Naive thymus-derived CD4-positive, alpha-beta T cell (primary cell): ENCODE data around the gene GPR153. TPM values are rescaled to one million over a fixed set of nuclear protein-coding genes. Genes with fewer than 3 reads are reported as not detected.
A peak's percentile ranks its signal among the peaks of the same experiment; 100 is the strongest.
"Not testable (repeated sequence)": the region's sequence is repeated elsewhere in the genome, so short reads cannot be mapped to it uniquely, and the experiment has no call there.

Experiments used
- ATAC-seq: fragments of 150-1000 bp; cut with Tn5 transposase; 2 replicates; pipeline ENCODE4 v1.10.0; 2021; ENCODE audit warnings: mild to moderate bottlenecking, moderate library complexity
- CTCF ChIA-PET: fragments of 350-600 bp; sonication (Branson Sonifier 250); formaldehyde crosslinking; loops from one replicate; lab custom pipeline; 2021; ENCODE audit warnings: antibody characterized with exemption; lab: Charles Lee
- POLR2A ChIA-PET: fragments of 350-600 bp; sonication (Branson Sonifier 250); formaldehyde crosslinking; loops from one replicate; lab custom pipeline; 2021; ENCODE audit warnings: antibody characterized with exemption, inconsistent platforms; lab: Charles Lee
- DNase-seq, 9 donors: peaks; one replicate each; pipeline versions ENCODE4 v3.0.0 to v3.0.0-alpha.2; 2020 to 2022; ENCODE audit warnings: mixed read lengths in 1 of 9
- H3K27ac ChIP-seq: one replicate; pipeline ENCODE4 v1.7.0; 2013; ENCODE audit warnings: mild to moderate bottlenecking, low read depth, low read length, moderate library complexity
- H3K27me3 ChIP-seq, 2 donors: one replicate each; pipeline ENCODE4 v1.7.0; 2013; ENCODE audit warnings: low read length in 2 of 2, mild to moderate bottlenecking in 2 of 2, moderate library complexity in 2 of 2; ENCODE audit not compliant: control insufficient read depth in 2 of 2, insufficient read depth in 2 of 2
- H3K36me3 ChIP-seq, 3 experiments: 1 replicate in 2 of 3; 2 replicates in 1 of 3; pipeline ENCODE4 v1.7.0; 2013; ENCODE audit warnings: low read length in 3 of 3, mild to moderate bottlenecking in 3 of 3, moderate library complexity in 1 of 3; ENCODE audit not compliant: insufficient read depth in 3 of 3, control insufficient read depth in 2 of 3
- H3K4me1 ChIP-seq, 2 donors: one replicate each; pipeline ENCODE4 v1.7.0; 2013; ENCODE audit warnings: low read length in 2 of 2, mild to moderate bottlenecking in 2 of 2, moderate library complexity in 1 of 2; ENCODE audit not compliant: control insufficient read depth in 2 of 2, insufficient read depth in 2 of 2
- H3K4me3 ChIP-seq: 2 replicates; pipeline ENCODE4 v1.7.0; 2013; ENCODE audit warnings: mild to moderate bottlenecking, low read length
- H3K9me3 ChIP-seq, 3 experiments: 1 replicate in 2 of 3; 2 replicates in 1 of 3; pipeline ENCODE4 v1.7.0; 2013; ENCODE audit warnings: low read length in 3 of 3; ENCODE audit not compliant: control insufficient read depth in 2 of 3
- H3K27ac Mint-ChIP-seq, 9 donors: one replicate each; pipeline ENCODE4 v1.8.0; 2020 to 2022; ENCODE audit warnings: mixed read lengths in 9 of 9, mild to moderate bottlenecking in 8 of 9, moderate library complexity in 5 of 9, inconsistent platforms in 2 of 9
- H3K27me3 Mint-ChIP-seq, 5 donors: one replicate each; pipeline ENCODE4 v1.8.0; 2021 to 2022; ENCODE audit warnings: mixed read lengths in 5 of 5, mild to moderate bottlenecking in 1 of 5
- H3K36me3 Mint-ChIP-seq, 5 donors: one replicate each; pipeline ENCODE4 v1.8.0; 2020 to 2022; ENCODE audit warnings: mixed read lengths in 5 of 5, mild to moderate bottlenecking in 3 of 5, inconsistent platforms in 1 of 5
- H3K4me1 Mint-ChIP-seq, 7 donors: one replicate each; pipeline ENCODE4 v1.8.0; 2020 to 2022; ENCODE audit warnings: mixed read lengths in 7 of 7, mild to moderate bottlenecking in 3 of 7, inconsistent platforms in 1 of 7
- H3K4me3 Mint-ChIP-seq, 10 donors: one replicate each; pipeline ENCODE4 v1.8.0; 2020 to 2022; ENCODE audit warnings: mild to moderate bottlenecking in 10 of 10, mixed read lengths in 10 of 10, moderate library complexity in 6 of 10, inconsistent platforms in 2 of 10
- H3K9me3 Mint-ChIP-seq, 11 donors: one replicate each; pipeline ENCODE4 v1.8.0; 2020 to 2022; ENCODE audit warnings: mixed read lengths in 11 of 11, mild to moderate bottlenecking in 4 of 11, inconsistent platforms in 1 of 11, moderate library complexity in 1 of 11
- intact Hi-C, 2 donors: fragments of 100-400 bp; cut with micrococcal nuclease; formaldehyde crosslinking; loops; one replicate each; pipeline ENCODE4 v1.15.1; 2023
- polyA plus RNA-seq, 2 donors: library from polyadenylated mRNA; unstranded; fragments of 300-500 nt; fragmentation: Illumina TruSeq; gene quantifications; one replicate each; pipeline ENCODE4 v1.2.3, GENCODE V29; 2021
- total RNA-seq, 6 experiments: library from RNA in 5 of 6; stranded (reverse) in 5 of 6; gene quantifications; 1 replicate in 5 of 6; 2 replicates in 1 of 6; pipeline ENCODE4 v1.2.3 and lab custom pipeline; 2021 to 2026

The GPR153 gene
- 1 to 10 TPM in 2 of 5 experiments, under 1 TPM in 3; 0.27 to 2.9 (median 0.59) TPM for total RNA-seq
- polyA plus RNA-seq = not detected
- 0.67 reads per million for total RNA-seq (lab: John Stamatoyannopoulos, UW)

DNA sequence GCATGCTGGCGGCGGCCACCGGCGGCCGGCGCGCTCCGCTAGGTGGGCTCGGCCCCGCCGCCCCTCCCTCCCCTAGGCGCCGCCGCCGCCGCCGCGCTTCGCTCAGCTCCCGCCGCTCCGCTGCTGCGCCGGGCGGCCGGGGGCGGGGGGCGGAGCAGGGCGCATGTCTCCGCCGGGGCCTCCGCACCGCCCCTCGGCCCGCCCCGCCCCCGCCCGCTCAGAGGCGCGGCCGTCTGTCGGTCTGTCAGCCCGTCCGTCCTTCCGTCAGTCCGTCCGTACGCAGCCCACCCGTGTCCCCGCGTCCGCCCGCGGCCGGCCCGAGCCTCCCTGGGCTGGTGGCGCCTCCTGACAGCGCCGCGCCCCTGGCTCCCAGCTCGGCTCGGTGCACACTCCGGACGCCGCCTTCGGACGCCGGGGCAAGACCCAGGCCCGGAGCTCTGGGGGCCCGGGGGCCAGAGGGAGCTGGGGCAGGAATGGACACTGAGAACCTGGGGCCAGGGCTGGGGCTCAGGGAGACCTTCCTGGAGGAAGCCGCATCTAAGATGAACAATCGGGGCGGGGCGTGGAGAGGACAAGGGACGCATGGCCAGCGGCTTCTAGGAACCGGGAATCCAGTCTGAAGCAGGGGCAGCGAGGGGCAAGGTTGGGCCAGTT is at the start of gene GPR153:
Gene GPR153, minus strand, starts transcription at position 138 of the 654 bp plus-strand sequence. CDS start 6,193 bp downstream, outside the sequence.
- Histone ChIP-seq H3K9me3 (no peaks in the 10 kb centered on the region), H3K36me3 (no peaks in the 10 kb centered on the region), H3K27me3 (no peaks in the 10 kb centered on the region), H3K27ac (no peak within 1 kb of the TSS), H3K4me3 (peak within 1 kb of the TSS; percentile 16), H3K4me1 (peaks cover 0 to 5% of the 10 kb centered on the region in 2 donors)
- Mint-ChIP-seq H3K36me3 (no peaks in the 10 kb centered on the region), H3K4me1 (peaks cover 0 to 8% (median 1%) of the 10 kb centered on the region in 7 donors), H3K9me3 (peaks cover 0 to 3% (median 0%) of the 10 kb centered on the region in 11 donors), H3K27me3 (peaks cover 0 to 26% (median 3%) of the 10 kb centered on the region in 5 donors), H3K27ac (peak within 1 kb of the TSS in 1 of 9 donors; percentile 49), H3K4me3 (peak within 1 kb of the TSS; percentile 42 to 86 (median 72))
- POLR2A ChIA-PET = no interaction called here
- ATAC-seq (peak; percentile 72), DNase-seq (peak in 3 of 9 donors; percentile 26 to 76 (median 48))
- CTCF ChIA-PET = no interaction called here
- intact Hi-C loops = loop anchor here in 1 of 2 donors (1.0 kb wide), 1 partner anchor 15 kb away; no protein-coding TSS in a partner anchor

GRCh38 chr1:6310116-6310848 is 49.4 kb upstream of the GPR153 start:
- peak overlapping the region in 1 of 9 donors; percentile 24 for H3K27ac Mint-ChIP-seq
- H3K9me3 Mint-ChIP-seq = peaks cover 0 to 10% (median 0%) of the 10 kb centered on the region in 11 donors
- CTCF ChIA-PET = no interaction called here
- no peaks in the 10 kb centered on the region for H3K36me3 ChIP-seq
- no peaks in the 10 kb centered on the region for H3K4me1 ChIP-seq
- no peaks in the 10 kb centered on the region for H3K9me3 ChIP-seq
- H3K27me3 ChIP-seq = no peaks in the 10 kb centered on the region
- ATAC-seq = no peak
- no peak for DNase-seq
- peaks cover 0 to 28% (median 5%) of the 10 kb centered on the region in 5 donors for H3K36me3 Mint-ChIP-seq
- H3K4me1 Mint-ChIP-seq = peaks cover 0 to 4% (median 0%) of the 10 kb centered on the region in 7 donors
- POLR2A ChIA-PET = no interaction called here
- no peak overlapping the region for H3K4me3 Mint-ChIP-seq
- H3K27ac ChIP-seq = no peak overlapping the region
- no peaks in the 10 kb centered on the region for H3K27me3 Mint-ChIP-seq
- intact Hi-C loops = no loop called here
- H3K4me3 ChIP-seq = no peak overlapping the region

DNA sequence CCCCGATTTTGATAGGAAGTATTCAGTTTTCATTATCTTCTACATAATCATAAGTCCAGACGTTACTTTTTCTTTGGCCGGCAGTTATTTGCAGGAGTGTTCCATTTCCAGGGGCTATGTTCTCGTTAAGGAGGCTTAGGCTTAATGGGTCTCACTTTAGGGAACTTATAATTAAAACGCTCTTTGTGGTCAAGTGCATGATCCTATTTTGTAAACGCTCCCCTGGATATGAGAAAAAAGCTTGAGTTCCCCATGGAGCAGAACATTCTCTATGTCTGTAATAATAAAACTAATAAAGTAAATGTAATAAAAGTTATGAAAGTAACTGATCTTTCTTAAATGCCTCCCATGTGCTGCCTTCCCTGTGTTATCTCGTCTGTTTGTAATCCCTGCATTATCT is 48.7 kb upstream of the GPR153 start:
- peaks cover 0 to 4% (median 0%) of the 10 kb centered on the region in 7 donors for H3K4me1 Mint-ChIP-seq

GRCh38 chr1:6308449-6308848 is 47.6 kb upstream of the GPR153 start:
- ATAC-seq (no peak), DNase-seq (no peak)
- no peak overlapping the region for H3K27ac ChIP-seq
- Mint-ChIP-seq H3K27me3 (no peaks in the 10 kb centered on the region), H3K4me3 (no peak overlapping the region), H3K36me3 (peaks cover 0 to 28% (median 5%) of the 10 kb centered on the region in 5 donors), H3K9me3 (peaks cover 0 to 10% (median 0%) of the 10 kb centered on the region in 11 donors), H3K27ac (peak overlapping the region in 1 of 9 donors; percentile 25), H3K4me1 (peaks cover 0 to 2% (median 0%) of the 10 kb centered on the region in 7 donors)
- H3K4me1 ChIP-seq = no peaks in the 10 kb centered on the region
- H3K27me3 ChIP-seq = no peaks in the 10 kb centered on the region
- H3K4me3 ChIP-seq = no peak overlapping the region
- POLR2A ChIA-PET = no interaction called here
- CTCF ChIA-PET = no interaction called here
- intact Hi-C loops = no loop called here
- H3K36me3 ChIP-seq = no peaks in the 10 kb centered on the region
- H3K9me3 ChIP-seq = no peaks in the 10 kb centered on the region

More for the DNA sequence above, 48.7 kb upstream of the GPR153 start:
- no peaks in the 10 kb centered on the region for H3K27me3 Mint-ChIP-seq
- no peaks in the 10 kb centered on the region for H3K9me3 ChIP-seq
- H3K27ac Mint-ChIP-seq = peak overlapping the region in 1 of 9 donors; percentile 24
- H3K36me3 ChIP-seq = no peaks in the 10 kb centered on the region
- peaks cover 0 to 10% (median 0%) of the 10 kb centered on the region in 11 donors for H3K9me3 Mint-ChIP-seq
- no peaks in the 10 kb centered on the region for H3K4me1 ChIP-seq
- no peaks in the 10 kb centered on the region for H3K27me3 ChIP-seq
- intact Hi-C loops = no loop called here
- H3K4me3 ChIP-seq = no peak overlapping the region
- DNase-seq (no peak), ATAC-seq (no peak)
- H3K27ac ChIP-seq = no peak overlapping the region
- H3K4me3 Mint-ChIP-seq = no peak overlapping the region
- ChIA-PET POLR2A (no interaction called here), CTCF (no interaction called here)
- peaks cover 0 to 28% (median 5%) of the 10 kb centered on the region in 5 donors for H3K36me3 Mint-ChIP-seq

DNA sequence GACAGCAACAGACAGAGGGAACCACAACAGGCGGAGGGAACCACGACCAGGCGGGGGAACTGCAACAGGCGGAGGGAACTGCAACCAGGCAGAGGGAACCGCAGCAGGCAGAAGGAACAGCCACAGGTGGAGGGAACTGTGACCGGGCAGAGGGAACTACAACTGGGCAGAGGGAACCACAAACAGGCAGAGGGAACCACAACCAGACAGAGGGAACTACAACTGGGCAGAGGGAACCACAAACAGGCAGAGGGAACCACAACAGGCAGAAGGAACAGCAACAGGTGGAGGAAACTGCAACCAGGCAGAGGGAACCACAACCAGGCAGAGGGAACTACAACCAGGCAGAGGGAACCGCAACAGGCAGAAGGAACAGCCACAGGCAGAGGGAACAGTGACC is 46.8 kb upstream of the GPR153 start:
- H3K9me3 Mint-ChIP-seq = peaks cover 0 to 10% (median 0%) of the 10 kb centered on the region in 11 donors
- POLR2A ChIA-PET, H3K27me3 Mint-ChIP-seq, H3K36me3 ChIP-seq, H3K27ac ChIP-seq, H3K27ac Mint-ChIP-seq, DNase-seq, H3K9me3 ChIP-seq, CTCF ChIA-PET, H3K27me3 ChIP-seq, H3K4me3 Mint-ChIP-seq, intact Hi-C loops, H3K4me1 ChIP-seq, ATAC-seq, H3K4me3 ChIP-seq, H3K4me1 Mint-ChIP-seq: not testable (repeated sequence)
- peaks cover 0 to 28% (median 5%) of the 10 kb centered on the region in 5 donors for H3K36me3 Mint-ChIP-seq

DNA sequence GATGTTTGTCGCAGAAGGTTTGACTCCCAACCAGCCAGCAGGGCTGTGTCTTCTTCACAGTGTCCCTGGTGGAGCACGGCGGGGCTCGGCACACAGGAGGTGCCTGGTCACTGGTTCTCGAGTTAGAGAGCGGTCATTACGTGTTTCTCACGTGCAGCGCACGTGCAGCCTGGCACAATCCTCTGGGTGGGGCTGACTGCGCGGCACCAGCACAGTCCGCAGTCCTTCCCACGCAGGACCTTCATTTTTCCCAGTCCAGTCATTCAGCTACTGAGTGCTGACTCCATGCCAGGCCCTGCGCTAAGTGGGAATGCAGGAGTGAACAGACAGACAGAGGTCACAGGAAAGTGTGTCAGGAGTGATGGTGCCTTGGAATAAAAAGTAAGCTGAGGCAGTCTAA is 46.2 kb upstream of the GPR153 start:
- CTCF ChIA-PET = no interaction called here
- ATAC-seq (no peak), DNase-seq (no peak)
- POLR2A ChIA-PET = no interaction called here
- no peaks in the 10 kb centered on the region for H3K27me3 ChIP-seq
- H3K4me3 Mint-ChIP-seq = no peak overlapping the region
- no peak overlapping the region for H3K4me3 ChIP-seq
- peaks cover 0 to 10% (median 0%) of the 10 kb centered on the region in 11 donors for H3K9me3 Mint-ChIP-seq
- no peak overlapping the region for H3K27ac Mint-ChIP-seq
- H3K36me3 ChIP-seq = no peaks in the 10 kb centered on the region
- intact Hi-C loops = no loop called here
- H3K4me1 ChIP-seq = no peaks in the 10 kb centered on the region
- no peaks in the 10 kb centered on the region for H3K9me3 ChIP-seq
- no peak overlapping the region for H3K27ac ChIP-seq
- no peaks in the 10 kb centered on the region for H3K27me3 Mint-ChIP-seq
- peaks cover 0 to 2% (median 0%) of the 10 kb centered on the region in 7 donors for H3K4me1 Mint-ChIP-seq
- H3K36me3 Mint-ChIP-seq = peaks cover 0 to 28% (median 5%) of the 10 kb centered on the region in 5 donors
